GM21447 (cell line): Measurements from ENCODE around the gene COL4A3.

Source experiments
- ATAC-seq: cut with Tn5 transposase; IDR thresholded peaks from one replicate; pipeline ENCODE4 v1.9.1; 2021; ENCODE audit not compliant: unreplicated experiment

Gene COL4A3

GRCh38 chr2:227335713-227336112, 171.3 kb downstream of the COL4A3 start:
- no peak for ATAC-seq

- no peak for ATAC-seq
Observed at GRCh38 chr2:227337442-227337841, 173.0 kb downstream of the COL4A3 start.

DNA sequence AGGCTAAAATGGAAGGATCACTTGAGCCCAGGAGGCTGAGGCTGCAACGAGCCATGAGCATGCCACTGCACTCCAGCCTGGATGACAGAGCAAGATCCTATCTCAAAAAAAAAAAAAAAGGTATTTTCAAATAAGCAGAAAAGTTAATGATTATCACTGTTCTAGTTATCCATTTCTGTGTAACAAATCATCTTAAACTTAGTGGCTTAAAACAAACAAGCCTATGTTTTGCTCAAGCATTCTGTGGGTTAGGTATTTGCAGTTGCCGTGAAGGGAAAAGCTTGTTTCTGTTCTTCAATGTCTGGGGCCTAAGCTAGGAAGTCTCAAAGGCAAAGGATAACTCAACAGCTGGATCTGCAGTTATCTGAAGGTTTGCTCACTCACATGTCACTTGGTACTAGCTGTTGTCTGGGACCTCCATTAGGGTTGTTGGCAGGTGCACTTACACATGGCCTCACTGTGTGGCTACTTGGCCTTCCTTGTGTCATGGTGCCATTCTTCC, 174.7 kb downstream of the COL4A3 start:
- ATAC-seq: no peak

DNA sequence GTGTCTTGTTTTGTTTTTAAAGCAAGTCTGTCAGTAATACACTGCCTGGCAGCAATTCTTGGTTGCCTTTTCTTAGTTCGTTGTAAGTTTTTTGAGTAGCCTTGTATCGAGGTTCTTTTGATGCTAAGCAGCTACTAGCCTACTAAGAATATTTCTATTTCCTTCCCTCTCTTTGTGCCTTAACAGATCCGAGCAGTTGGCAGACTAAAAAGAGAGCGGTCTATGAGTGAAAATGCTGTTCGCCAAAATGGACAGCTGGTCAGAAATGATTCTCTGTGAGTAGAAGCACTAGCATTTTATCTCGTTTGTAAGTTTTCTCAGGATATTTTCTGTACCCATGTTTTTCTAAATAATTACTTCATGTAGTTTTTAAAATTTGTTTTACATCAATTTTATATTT, 175.7 kb downstream of the COL4A3 start:
- ATAC-seq: no peak

GRCh38 chr2:227341553-227341952, 177.1 kb downstream of the COL4A3 start:
- no peak for ATAC-seq

DNA sequence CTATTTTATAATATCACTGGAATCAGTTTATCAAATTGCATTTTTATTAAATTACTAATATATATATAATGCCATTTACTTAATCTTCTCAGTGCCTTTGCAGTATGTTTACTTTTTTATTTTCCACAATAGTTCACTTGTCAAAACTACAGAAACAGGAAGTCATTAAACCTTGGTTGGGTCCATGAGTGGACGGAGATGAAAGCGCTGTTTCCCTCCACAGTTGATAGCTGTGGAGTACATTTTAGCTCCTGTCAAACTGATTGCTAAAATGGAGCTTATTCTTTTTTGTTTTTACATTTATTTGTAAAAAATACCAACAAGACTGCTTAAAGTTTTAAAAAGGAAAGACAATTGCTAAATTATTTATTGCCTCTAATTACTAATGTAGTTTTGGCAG, 179.8 kb downstream of the COL4A3 start:
- ATAC-seq: no peak

- no peak for ATAC-seq
Observed at GRCh38 chr2:227347117-227347516, 182.7 kb downstream of the COL4A3 start.

GRCh38 chr2:227348324-227348723, 183.9 kb downstream of the COL4A3 start:
- ATAC-seq: no peak

DNA sequence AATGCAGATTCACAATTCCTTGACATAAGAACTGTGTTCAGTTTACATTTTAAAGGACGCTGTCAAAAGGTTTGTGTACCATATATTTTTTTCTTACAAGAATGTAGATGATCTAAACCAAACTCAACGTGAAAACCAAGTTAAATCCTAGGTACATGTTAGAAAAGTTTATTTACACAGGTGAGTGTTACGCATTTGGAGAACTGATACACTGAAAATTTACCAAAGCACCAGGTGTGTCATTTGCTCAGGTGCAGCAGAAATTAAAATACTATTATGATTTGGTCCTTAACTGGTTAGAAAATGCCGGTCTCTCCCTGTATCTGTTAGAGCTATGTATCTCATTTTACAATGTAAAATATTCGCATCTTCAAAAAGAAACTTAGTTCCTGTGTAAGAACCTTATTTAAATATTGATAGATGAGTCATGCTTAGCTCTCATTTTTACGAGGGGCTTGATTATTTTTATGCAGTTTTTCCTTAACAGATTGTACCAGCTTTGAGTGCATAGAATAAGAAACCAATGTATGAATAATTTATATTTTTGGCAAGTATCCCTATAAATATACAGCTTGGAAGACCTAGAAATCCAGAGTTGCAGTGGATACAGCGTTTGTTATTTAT, 185.7 kb downstream of the COL4A3 start:
- ATAC-seq: no peak

- peak; percentile 81 for ATAC-seq
Observed at GRCh38 chr2:227351639-227352038, 187.2 kb downstream of the COL4A3 start.

DNA sequence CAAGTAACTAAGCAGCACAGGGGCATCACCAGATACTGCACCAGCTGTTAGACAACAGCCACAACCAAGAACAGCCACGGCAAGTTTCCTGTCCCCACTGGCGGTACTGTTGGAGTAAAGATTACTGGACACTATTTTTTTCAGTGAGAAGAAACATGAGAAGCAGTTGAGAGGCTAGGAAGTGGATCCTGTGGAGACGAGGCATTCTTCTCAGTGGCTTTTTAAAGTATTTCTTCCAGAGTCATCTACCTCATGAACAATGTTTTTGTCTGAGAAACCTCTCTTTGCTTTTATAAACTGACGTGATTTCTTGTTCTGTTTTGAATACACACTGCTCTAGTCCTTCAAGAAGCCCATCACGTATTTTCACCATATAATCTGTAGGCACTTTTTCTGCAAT, 195.9 kb downstream of the COL4A3 start:
- ATAC-seq: no peak

DNA sequence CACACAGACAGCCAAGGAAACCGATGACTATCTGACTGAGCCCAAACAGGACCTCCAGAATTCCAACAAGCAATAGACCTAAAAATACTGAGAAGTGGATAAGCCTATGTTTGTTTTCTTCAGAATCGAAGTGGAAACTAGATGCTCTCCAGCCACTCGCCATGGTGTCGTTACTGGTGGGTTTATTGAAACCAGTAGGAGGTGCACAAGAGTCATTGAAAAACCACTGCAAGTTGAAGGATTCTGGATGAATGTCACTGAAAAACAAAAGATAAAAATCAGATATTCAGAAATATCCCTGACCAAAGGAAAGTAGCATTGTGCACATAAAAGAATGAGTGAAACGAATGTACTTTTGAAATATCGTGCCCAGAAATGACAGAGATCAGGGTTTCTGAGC, 199.3 kb downstream of the COL4A3 start:
- no peak for ATAC-seq
